NB4 (cell line): ENCODE results near the gene TNFRSF14.

ENCODE experiments used
- DNase-seq: peaks from one replicate; pipeline ENCODE4 v3.0.0; 2010; ENCODE audit warnings: low read depth
- H3K4me3 ChIP-seq: one replicate; pipeline ENCODE4 v1.5.1; 2011; ENCODE audit warnings: mild to moderate bottlenecking, low read depth, low read length, moderate library complexity
- MAX ChIP-seq: IDR thresholded peaks from 2 replicates; pipeline ENCODE4 v1.6.1; 2011; ENCODE audit warnings: low read depth, low read length
- MYC ChIP-seq: IDR thresholded peaks from 2 replicates; pipeline ENCODE4 v1.6.1; 2011; ENCODE audit warnings: low read depth, low read length
- POLR2A ChIP-seq: IDR thresholded peaks from 2 replicates; pipeline ENCODE4 v1.6.1; 2011; ENCODE audit warnings: mild to moderate bottlenecking; ENCODE audit not compliant: insufficient read length; ENCODE audit errors: extremely low read depth
- TF ChIP-seq, protein P1 (sequence below): IDR thresholded peaks from one replicate; pipeline ENCODE4 v1.5.1; 2012; ENCODE audit warnings: low read depth, low read length

Gene TNFRSF14

DNA sequence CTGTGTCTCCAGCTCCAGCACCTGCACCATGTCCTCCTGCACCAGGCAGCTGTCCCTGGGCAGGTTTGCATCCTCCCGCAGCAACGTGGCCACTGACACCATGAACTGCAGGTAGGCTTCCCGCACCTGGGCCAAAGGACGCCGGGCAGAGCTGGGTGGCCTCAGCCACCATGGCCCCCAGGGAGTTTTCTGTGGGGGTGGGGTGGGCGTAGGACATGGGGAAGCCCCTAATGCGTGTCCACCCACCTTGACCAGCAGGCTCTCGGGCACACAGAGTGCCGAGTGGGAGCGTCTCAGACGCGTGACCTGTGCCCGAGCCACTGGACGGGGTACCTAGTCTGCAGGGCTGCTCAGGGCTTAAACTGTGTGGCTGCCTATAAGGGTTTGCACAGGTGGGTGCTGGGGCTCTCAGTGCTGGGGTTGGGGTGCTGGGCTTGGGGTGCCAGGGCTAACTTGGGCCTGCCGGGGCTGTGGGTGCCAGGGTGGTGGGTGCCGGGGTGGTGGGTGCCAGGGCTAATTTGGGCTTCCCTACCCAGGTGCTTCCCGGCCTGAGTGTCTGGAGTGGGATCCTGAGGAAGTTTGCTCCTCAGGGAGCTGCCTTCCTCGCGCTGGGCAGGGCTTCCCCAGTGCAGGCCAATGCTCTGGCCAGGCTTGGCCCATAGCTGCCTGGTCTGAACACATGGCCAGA, 48.1 kb downstream of the TNFRSF14 start:
- DNase-seq = no peak
- TF ChIP-seq MYC (no peak), POLR2A (no peak), MAX (no peak)
- TF ChIP-seq, protein P1, sequence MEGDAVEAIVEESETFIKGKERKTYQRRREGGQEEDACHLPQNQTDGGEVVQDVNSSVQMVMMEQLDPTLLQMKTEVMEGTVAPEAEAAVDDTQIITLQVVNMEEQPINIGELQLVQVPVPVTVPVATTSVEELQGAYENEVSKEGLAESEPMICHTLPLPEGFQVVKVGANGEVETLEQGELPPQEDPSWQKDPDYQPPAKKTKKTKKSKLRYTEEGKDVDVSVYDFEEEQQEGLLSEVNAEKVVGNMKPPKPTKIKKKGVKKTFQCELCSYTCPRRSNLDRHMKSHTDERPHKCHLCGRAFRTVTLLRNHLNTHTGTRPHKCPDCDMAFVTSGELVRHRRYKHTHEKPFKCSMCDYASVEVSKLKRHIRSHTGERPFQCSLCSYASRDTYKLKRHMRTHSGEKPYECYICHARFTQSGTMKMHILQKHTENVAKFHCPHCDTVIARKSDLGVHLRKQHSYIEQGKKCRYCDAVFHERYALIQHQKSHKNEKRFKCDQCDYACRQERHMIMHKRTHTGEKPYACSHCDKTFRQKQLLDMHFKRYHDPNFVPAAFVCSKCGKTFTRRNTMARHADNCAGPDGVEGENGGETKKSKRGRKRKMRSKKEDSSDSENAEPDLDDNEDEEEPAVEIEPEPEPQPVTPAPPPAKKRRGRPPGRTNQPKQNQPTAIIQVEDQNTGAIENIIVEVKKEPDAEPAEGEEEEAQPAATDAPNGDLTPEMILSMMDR = no peak

GRCh38 chr1:2604844-2605508, 48.8 kb downstream of the TNFRSF14 start:
- TF ChIP-seq MYC (no peak), MAX (no peak), POLR2A (no peak)
- TF ChIP-seq, protein P1 = no peak
- no peak overlapping the region for H3K4me3 ChIP-seq
- no peak for DNase-seq

More for the DNA sequence above, 48.1 kb downstream of the TNFRSF14 start:
- H3K4me3 ChIP-seq = no peak overlapping the region

DNA sequence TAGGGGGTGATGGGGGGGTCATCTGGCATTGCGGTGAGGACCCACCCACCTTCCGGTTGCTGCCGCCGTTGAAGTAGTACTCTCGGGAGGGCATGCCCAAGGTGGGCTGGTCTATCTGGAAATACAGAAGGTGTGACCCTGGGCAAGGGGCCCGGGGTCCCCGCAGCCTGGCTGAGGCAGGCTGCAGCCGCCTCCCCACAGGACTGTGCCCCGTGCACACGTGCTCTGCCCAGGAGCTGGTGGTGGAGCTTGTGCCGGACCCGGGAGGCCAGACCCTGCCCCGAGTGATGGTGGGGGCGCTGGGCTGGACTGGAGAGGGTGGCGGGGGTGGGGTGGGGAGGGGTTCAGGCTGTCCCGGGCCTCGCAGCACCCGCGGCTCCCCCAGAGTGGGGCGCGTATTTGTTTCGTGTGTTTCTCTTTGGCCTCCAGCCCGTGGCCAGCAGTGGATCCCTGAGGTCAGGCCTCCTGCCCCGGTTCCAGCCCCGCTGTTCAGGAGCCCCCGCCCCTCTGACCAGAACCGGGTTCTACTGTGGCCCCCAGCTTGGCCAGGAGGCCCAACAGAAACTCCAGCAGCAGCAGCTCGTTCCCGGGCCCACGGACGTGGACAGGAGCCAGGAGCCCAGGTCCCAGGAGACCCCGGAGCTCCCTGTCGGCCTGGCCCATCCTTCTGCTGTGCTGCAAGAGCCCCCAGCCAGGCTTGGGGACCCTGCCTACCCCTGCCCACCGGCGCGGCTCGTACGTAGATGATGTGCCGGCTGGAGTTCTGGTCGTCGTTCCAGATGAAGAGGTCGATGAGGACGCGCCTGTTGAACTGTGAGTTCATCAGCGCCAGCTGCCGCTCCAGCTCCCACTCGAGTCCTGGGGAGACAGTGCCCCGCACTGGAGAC, 49.6 kb downstream of the TNFRSF14 start:
- no peak for DNase-seq

DNA sequence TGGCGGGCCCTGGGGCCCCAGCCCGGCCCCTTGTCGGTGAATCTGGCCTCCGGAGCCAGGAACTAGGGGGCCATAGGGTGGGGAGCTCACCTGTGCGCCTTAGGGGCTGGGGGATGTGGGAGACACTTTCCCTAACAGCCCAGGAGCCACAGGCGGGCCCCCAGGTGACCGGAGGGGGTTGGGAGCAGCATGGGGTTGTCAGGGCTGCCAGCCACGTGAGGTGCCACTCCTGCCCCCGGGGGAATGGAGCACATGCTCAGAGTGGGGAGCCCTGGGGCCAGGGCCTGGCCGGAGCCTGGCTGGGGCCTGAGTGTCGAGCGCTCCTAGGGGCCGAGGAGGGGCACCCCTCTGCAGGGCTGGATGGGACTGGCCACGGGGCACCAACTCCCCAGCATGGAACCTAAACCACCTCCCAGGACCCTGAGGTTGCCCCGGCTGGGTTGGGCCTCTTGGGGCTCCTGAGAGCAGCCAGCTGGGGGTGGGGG, 50.3 kb downstream of the TNFRSF14 start:
- no peak for TF ChIP-seq MYC
- TF ChIP-seq, protein P1 = no peak
- no peak for DNase-seq

More for the DNA sequence above, 49.6 kb downstream of the TNFRSF14 start:
- H3K4me3 ChIP-seq = no peak overlapping the region
- no peak for TF ChIP-seq POLR2A
- TF ChIP-seq MYC = no peak
- TF ChIP-seq, protein P1 = no peak
- no peak for TF ChIP-seq MAX

DNA sequence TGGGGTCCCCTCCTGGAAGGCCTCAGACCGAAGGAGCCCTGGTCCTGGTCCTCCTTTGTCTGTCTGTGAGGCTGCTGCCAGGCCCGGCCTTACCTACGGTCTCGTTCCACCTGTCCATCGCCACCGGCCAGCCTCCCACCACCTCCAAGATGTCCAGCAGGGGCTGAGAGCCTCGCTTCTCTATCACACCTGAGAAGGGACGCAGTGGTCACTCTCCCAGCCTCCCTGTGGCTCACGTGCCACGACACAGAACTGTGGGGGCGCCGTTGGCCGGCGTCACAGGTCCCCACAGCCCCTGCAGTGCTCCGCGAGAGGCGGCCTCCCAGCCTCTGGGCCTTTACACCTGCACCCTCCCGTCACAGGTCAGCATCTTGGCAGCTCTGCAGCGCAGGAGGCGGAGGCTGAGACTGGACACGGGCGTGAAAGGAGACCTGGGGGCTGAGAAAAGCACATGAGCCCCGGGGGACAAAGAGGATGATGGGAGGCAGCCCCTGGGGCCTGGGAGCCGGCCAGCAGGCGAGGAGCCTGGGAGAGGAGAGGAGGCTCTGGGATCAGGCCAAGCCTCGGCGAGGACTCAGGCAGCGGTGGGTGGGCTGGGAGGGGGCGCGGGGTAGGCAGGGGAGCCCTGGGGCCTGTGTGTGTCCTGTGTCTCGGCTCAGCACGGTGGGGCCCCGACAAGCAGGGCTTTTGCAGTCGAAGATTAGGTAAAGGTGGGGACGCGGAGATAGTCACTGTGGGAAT, 50.9 kb downstream of the TNFRSF14 start:
- no peak for DNase-seq
- no peak for TF ChIP-seq MAX
- TF ChIP-seq, protein P1 = no peak
- no peak for TF ChIP-seq MYC
- no peak for TF ChIP-seq POLR2A
- no peak overlapping the region for H3K4me3 ChIP-seq

More for the DNA sequence above, 50.3 kb downstream of the TNFRSF14 start:
- no peak overlapping the region for H3K4me3 ChIP-seq
